ENCODE data around the gene NKTR.

DNA sequence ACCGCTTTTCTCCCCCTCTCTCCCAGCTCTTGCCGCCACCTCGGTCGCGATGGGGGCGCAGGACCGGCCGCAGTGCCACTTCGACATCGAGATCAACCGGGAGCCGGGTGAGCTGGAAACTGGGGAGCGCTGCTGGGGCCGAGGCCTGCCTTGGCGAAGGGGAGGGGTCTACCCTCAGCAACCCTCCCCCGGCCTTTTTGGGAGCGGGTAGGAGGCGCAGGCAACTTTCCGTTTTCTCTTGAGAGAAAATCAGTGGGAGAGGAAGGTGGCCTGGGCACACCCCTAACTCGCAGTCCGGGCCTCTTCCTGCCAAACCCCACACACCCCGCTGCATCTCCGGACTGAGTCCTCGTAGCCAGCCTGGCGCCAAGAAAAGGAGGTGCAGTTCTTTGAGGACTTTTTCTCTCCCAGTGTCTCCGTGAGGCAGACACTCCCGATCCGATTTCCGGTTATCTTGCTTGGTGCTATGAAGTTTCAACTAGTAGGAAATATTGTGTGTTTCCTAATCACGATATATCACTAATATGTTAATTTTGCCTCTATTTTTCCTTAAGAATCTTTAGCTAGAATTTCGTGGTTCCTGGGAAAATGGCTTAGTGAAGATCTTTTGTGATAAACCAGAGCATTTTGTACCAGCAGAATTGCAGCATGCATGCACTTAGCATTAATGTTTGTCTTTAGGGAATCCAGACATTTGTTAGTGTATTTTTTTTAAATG is 631 bp downstream of the NKTR start:
- no peak for TF ChIP-seq EZH2 (IDR thresholded peaks at IDR 0.05; ENCODE audit: insufficient read depth, poor library complexity, severe bottlenecking)
- TF ChIP-seq EZH2phosphoT487 (IDR thresholded peaks at IDR 0.05; ENCODE audit: insufficient read depth, low read depth) = no peak

Measured in GM23248 (cell line).